ENCODE data around the gene RNF149. TPM values are rescaled to one million over a fixed set of nuclear protein-coding genes. Genes with fewer than 3 reads are reported as not detected.

The RNF149 gene
- total and polyA plus RNA-seq, 9 of the 15 experiments (the other 6 are each of a cell fraction or from before 2014, with no cell fraction given), result 9.0 to 31.5 (median 22.8) TPM

DNA sequence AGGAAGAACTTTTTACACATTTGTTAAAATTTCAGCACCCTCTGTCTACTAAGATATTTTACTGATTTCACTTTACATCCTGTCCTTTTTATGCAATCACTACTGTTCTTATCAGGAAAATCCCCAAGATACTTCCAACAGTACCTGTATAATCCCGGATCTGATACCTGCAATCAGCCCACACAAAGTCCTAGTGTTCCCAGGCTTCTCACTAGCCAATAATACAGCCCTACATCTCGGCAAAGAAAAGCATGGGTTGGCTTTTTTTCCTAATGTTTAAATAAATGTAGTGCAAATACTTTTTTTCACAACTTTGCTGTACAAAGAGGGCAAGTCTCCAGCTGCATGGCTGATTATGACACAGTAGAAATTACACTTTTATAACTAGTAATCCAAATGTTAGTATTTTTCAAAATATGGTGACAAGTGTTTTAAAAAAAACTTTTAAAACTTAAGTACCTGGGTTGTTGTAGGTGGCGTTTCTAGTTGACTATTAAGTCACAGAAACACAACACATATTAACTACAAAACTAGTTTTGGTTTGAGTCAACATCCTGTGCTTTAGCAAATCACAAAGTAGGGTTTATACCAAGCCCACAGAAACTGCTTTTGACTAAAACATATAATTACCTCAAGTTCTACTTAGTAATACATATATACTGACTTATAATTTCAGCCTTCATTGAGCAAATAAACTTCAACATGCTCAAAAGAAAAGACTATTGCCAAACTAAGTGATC lies 36.3 kb downstream of the RNF149 start:
- intact Hi-C loops (cut with micrococcal nuclease) (no loop called here), in situ Hi-C loops (cut with MboI) (no loop called here)
- DNase-seq (ENCODE audit: extremely low read depth in 1 of 4, low spot score in 3 of 4), result no peak
- no peak overlapping the region for H3K9ac ChIP-seq (ENCODE audit: insufficient read depth in 1 of 2, low read depth in 2 of 2, low read length in 2 of 2)
- H2AFZ ChIP-seq (ENCODE audit: low read depth, low read length), result no peak overlapping the region
- no TSS peak for BruUV-seq (replicated peaks)
- H3K36me3 ChIP-seq (ENCODE audit: control insufficient read depth, insufficient read depth, low read length), result peaks cover 85% of the 10 kb centered on the region
- no peaks in the 10 kb centered on the region for H4K20me1 ChIP-seq (replicated peaks; ENCODE audit: control insufficient read depth, insufficient read depth, low read length)
- no peak for FAIRE-seq
- TF ChIP-seq, protein P1, sequence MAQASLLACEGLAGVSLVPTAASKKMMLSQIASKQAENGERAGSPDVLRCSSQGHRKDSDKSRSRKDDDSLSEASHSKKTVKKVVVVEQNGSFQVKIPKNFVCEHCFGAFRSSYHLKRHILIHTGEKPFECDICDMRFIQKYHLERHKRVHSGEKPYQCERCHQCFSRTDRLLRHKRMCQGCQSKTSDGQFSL (CRISPR knock-in tag; IDR thresholded peaks at IDR 0.05), result no peak
- TF ChIP-seq, protein P1 (tag; IDR thresholded peaks at IDR 0.05), result no peak
- TF ChIP-seq POLR2G (IDR thresholded peaks at IDR 0.05; ENCODE audit: low read depth, low read length), result peak; percentile 6; the same call in 1 of the 2 replicates
- no peaks in the 10 kb centered on the region for H3K27me3 ChIP-seq (ENCODE audit: control insufficient read depth in 2 of 2, insufficient read depth in 2 of 2, low read length in 2 of 2)
- WGBS (ENCODE audit: insufficient coverage, low coverage, missing lambda C conversion rate), result 89% methylated on average over 3 of the region's 3 CpGs
- no peak overlapping the region for H3K4me2 ChIP-seq (ENCODE audit: insufficient read depth, low read length)
- H3K27ac ChIP-seq (ENCODE audit: extremely low read depth, low read depth, low read length), result no peak overlapping the region
- CTCF ChIA-PET (ENCODE audit: low intra/inter-chr PET ratio), result no interaction called here
- no peaks in the 10 kb centered on the region for H3K9me3 ChIP-seq (replicated peaks; ENCODE audit: control insufficient read depth, insufficient read depth, low read depth, low read length)
- H3K4me3 ChIP-seq, result no peak overlapping the region
- ATAC-seq, result no peak
- no peaks in the 10 kb centered on the region for H3K9me1 ChIP-seq (ENCODE audit: control insufficient read depth, insufficient read depth, low read length)
- POLR2A ChIA-PET, result interaction anchor here (0.7 kb wide), 1 partner anchor 9 kb away, joined by 3 read pairs; no protein-coding TSS in a partner anchor
- H3K79me2 ChIP-seq (ENCODE audit: control insufficient read depth, insufficient read depth, low read length), result no peaks in the 10 kb centered on the region
- H3K4me1 ChIP-seq (replicated peaks in 1 of 2; ENCODE audit: control insufficient read depth in 2 of 2, insufficient read depth in 2 of 2, low read length in 2 of 2), result no peaks in the 10 kb centered on the region
